CD4-positive, alpha-beta memory T cell (primary cell): ENCODE measurements around the gene VPS18. TPM values are rescaled to one million over a fixed set of nuclear protein-coding genes. Genes with fewer than 3 reads are reported as not detected.

ENCODE experiments used
- CTCF ChIA-PET: fragments of 350-600 bp; sonication (Branson Sonifier 250); formaldehyde crosslinking; loops from one replicate; lab custom pipeline; 2021; ENCODE audit warnings: inconsistent platforms; ENCODE audit not compliant: partially characterized antibody; lab: Charles Lee
- POLR2A ChIA-PET: fragments of 350-600 bp; sonication (Branson Sonifier 250); formaldehyde crosslinking; loops from one replicate; lab custom pipeline; 2021; ENCODE audit not compliant: partially characterized antibody; lab: Charles Lee
- DNase-seq, 5 donors: peaks; one replicate each; pipeline versions ENCODE4 v3.0.0 to v3.0.0-alpha.2; 2020 to 2022; ENCODE audit warnings: mixed read lengths in 1 of 5
- H3K27ac ChIP-seq: one replicate; pipeline ENCODE4 v1.7.0; 2013; ENCODE audit warnings: low read depth, low read length
- H3K27me3 ChIP-seq: 2 replicates; pipeline ENCODE4 v1.7.0; 2013; ENCODE audit warnings: mild to moderate bottlenecking, low read length, moderate library complexity; ENCODE audit not compliant: insufficient read depth
- H3K36me3 ChIP-seq: 2 replicates; pipeline ENCODE4 v1.7.0; 2013; ENCODE audit warnings: mild to moderate bottlenecking, low read length, moderate library complexity; ENCODE audit not compliant: insufficient read depth
- H3K4me1 ChIP-seq: 2 replicates; pipeline ENCODE4 v1.7.0; 2013; ENCODE audit warnings: mild to moderate bottlenecking, low read length, moderate library complexity; ENCODE audit not compliant: insufficient read depth
- H3K4me3 ChIP-seq, 2 donors: one replicate each; pipeline ENCODE4 v1.7.0; 2013; ENCODE audit warnings: low read length in 2 of 2, mild to moderate bottlenecking in 1 of 2
- H3K9me3 ChIP-seq, 2 donors: one replicate each; pipeline ENCODE4 v1.7.0; 2013; ENCODE audit warnings: low read length in 2 of 2, control low read depth in 1 of 2; ENCODE audit not compliant: control insufficient read depth in 1 of 2
- H3K27ac Mint-ChIP-seq, 7 donors: one replicate each; pipeline ENCODE4 v1.8.0; 2020 to 2021; ENCODE audit warnings: mixed read lengths in 7 of 7, mild to moderate bottlenecking in 6 of 7, inconsistent platforms in 3 of 7, moderate library complexity in 3 of 7
- H3K27me3 Mint-ChIP-seq, 2 donors: one replicate each; pipeline ENCODE4 v1.8.0; 2020 to 2021; ENCODE audit warnings: mixed read lengths in 2 of 2
- H3K36me3 Mint-ChIP-seq, 2 donors: one replicate each; pipeline ENCODE4 v1.8.0; 2020 to 2021; ENCODE audit warnings: mixed read lengths in 2 of 2, inconsistent platforms in 1 of 2, mild to moderate bottlenecking in 1 of 2
- H3K4me1 Mint-ChIP-seq, 4 donors: one replicate each; pipeline ENCODE4 v1.8.0; 2020 to 2021; ENCODE audit warnings: mixed read lengths in 4 of 4, mild to moderate bottlenecking in 1 of 4
- H3K4me3 Mint-ChIP-seq, 8 donors: one replicate each; pipeline ENCODE4 v1.8.0; 2020 to 2021; ENCODE audit warnings: mixed read lengths in 8 of 8, mild to moderate bottlenecking in 7 of 8, moderate library complexity in 6 of 8, inconsistent platforms in 3 of 8
- H3K9me3 Mint-ChIP-seq, 8 donors: one replicate each; pipeline ENCODE4 v1.8.0; 2020 to 2021; ENCODE audit warnings: mixed read lengths in 8 of 8, mild to moderate bottlenecking in 5 of 8, inconsistent platforms in 3 of 8, moderate library complexity in 1 of 8
- intact Hi-C: fragments of 100-400 bp; cut with micrococcal nuclease; formaldehyde crosslinking; loops from one replicate; pipeline ENCODE4 v1.15.1; 2023
- polyA plus RNA-seq, 2 donors: library from polyadenylated mRNA; unstranded; fragments of 300-500 nt; fragmentation: Illumina TruSeq; gene quantifications; one replicate each; pipeline ENCODE4 v1.2.3, GENCODE V29; 2021
- total RNA-seq, 2 experiments: library from RNA; stranded (reverse); gene quantifications; one replicate each; pipeline ENCODE4 v1.2.3, GENCODE V29; 2021

Gene VPS18
- total and polyA plus RNA-seq, 4 experiments from 2014 or later, result 14.6 to 21.6 (median 19.4) TPM

- Histone ChIP-seq H3K4me1 (peaks cover 20% of the 10 kb centered on the region), H3K36me3 (no peaks in the 10 kb centered on the region), H3K27ac (no peak overlapping the region), H3K9me3 (no peaks in the 10 kb centered on the region), H3K4me3 (no peak overlapping the region), H3K27me3 (no peaks in the 10 kb centered on the region)
- no peak overlapping the region for H3K4me3 Mint-ChIP-seq
- DNase-seq, result no peak
- POLR2A ChIA-PET, result no interaction called here
- CTCF ChIA-PET, result interaction anchor here (1.1 to 6.1 kb wide), 5 partner anchors 18 to 293 kb away, joined by 3 to 200 read pairs (median 9); partner anchors contain the start of gene RHOV
- intact Hi-C loops, result loop anchor here (5.0 to 10.0 kb wide), 4 partner anchors 214 to 374 kb away; partner anchors contain the start of genes CCDC32, INO80 and RPUSD2
- H3K36me3 Mint-ChIP-seq, result peaks cover 0 to 11% of the 10 kb centered on the region in 2 donors
- no peaks in the 10 kb centered on the region for H3K27me3 Mint-ChIP-seq
- H3K27ac Mint-ChIP-seq, result no peak overlapping the region
- H3K9me3 Mint-ChIP-seq, result no peaks in the 10 kb centered on the region
- H3K4me1 Mint-ChIP-seq, result peaks cover 22 to 46% (median 31%) of the 10 kb centered on the region in 4 donors
These were observed 3.1 kb upstream of the VPS18 start for GRCh38 chr15:40891138-40891537.

GRCh38 chr15:40891810-40892446 lies 2.3 kb upstream of the VPS18 start:
- Mint-ChIP-seq H3K27me3 (no peaks in the 10 kb centered on the region), H3K9me3 (no peaks in the 10 kb centered on the region), H3K36me3 (peaks cover 0 to 13% of the 10 kb centered on the region in 2 donors), H3K27ac (peak overlapping the region in 4 of 7 donors; percentile 12 to 57 (median 40)), H3K4me3 (peak overlapping the region in 2 of 8 donors; percentile 20 to 49), H3K4me1 (peaks cover 22 to 46% (median 32%) of the 10 kb centered on the region in 4 donors)
- Histone ChIP-seq H3K4me1 (peaks cover 21% of the 10 kb centered on the region), H3K9me3 (no peaks in the 10 kb centered on the region), H3K27me3 (no peaks in the 10 kb centered on the region), H3K4me3 (no peak overlapping the region), H3K27ac (no peak overlapping the region), H3K36me3 (no peaks in the 10 kb centered on the region)
- intact Hi-C loops, result loop anchor here (5.0 to 10.0 kb wide), 4 partner anchors 215 to 375 kb away; partner anchors contain the start of genes CCDC32, INO80 and RPUSD2
- peak in 3 of 5 donors; percentile 16 to 34 (median 19) for DNase-seq
- POLR2A ChIA-PET, result interaction anchor here (0.6 to 1.5 kb wide), 5 partner anchors 28 to 225 kb away, joined by 3 to 7 read pairs (median 3); no protein-coding TSS in a partner anchor
- CTCF ChIA-PET, result interaction anchor here (0.6 to 6.1 kb wide), 18 partner anchors 9 to 294 kb away, joined by 3 to 200 read pairs (median 4); partner anchors contain the start of gene RHOV

GRCh38 chr15:40892447-40893012 lies 1.7 kb upstream of the VPS18 start:
- POLR2A ChIA-PET, result interaction anchor here (1.2 to 1.5 kb wide), 3 partner anchors 29 to 224 kb away, joined by 3 to 7 read pairs (median 3); no protein-coding TSS in a partner anchor
- H3K4me3 Mint-ChIP-seq, result peak overlapping the region in 4 of 8 donors; percentile 21 to 65 (median 36)
- H3K9me3 ChIP-seq, result no peaks in the 10 kb centered on the region
- H3K27ac ChIP-seq, result no peak overlapping the region
- peak overlapping the region in 6 of 7 donors; percentile 10 to 98 (median 42) for H3K27ac Mint-ChIP-seq
- peaks cover 22 to 50% (median 33%) of the 10 kb centered on the region in 4 donors for H3K4me1 Mint-ChIP-seq
- H3K27me3 Mint-ChIP-seq, result no peaks in the 10 kb centered on the region
- H3K36me3 Mint-ChIP-seq, result peaks cover 4 to 18% of the 10 kb centered on the region in 2 donors
- H3K4me3 ChIP-seq, result no peak overlapping the region
- H3K4me1 ChIP-seq, result peaks cover 21% of the 10 kb centered on the region
- H3K36me3 ChIP-seq, result no peaks in the 10 kb centered on the region
- CTCF ChIA-PET, result interaction anchor here (0.6 to 6.1 kb wide), 18 partner anchors 8 to 293 kb away, joined by 3 to 200 read pairs (median 4); partner anchors contain the start of gene RHOV
- H3K27me3 ChIP-seq, result no peaks in the 10 kb centered on the region
- DNase-seq, result no peak
- intact Hi-C loops, result loop anchor here (5.0 to 10.0 kb wide), 4 partner anchors 215 to 375 kb away; partner anchors contain the start of genes CCDC32, INO80 and RPUSD2
- no peaks in the 10 kb centered on the region for H3K9me3 Mint-ChIP-seq

GRCh38 chr15:40893019-40893670 lies 1.1 kb upstream of the VPS18 start:
- Histone ChIP-seq H3K4me1 (peaks cover 21% of the 10 kb centered on the region), H3K27ac (no peak overlapping the region), H3K27me3 (no peaks in the 10 kb centered on the region), H3K36me3 (no peaks in the 10 kb centered on the region), H3K9me3 (no peaks in the 10 kb centered on the region), H3K4me3 (no peak overlapping the region)
- DNase-seq, result no peak
- peak overlapping the region in 6 of 8 donors; percentile 33 to 99 (median 99) for H3K4me3 Mint-ChIP-seq
- intact Hi-C loops, result loop anchor here (5.0 to 10.0 kb wide), 4 partner anchors 216 to 376 kb away; partner anchors contain the start of genes CCDC32, INO80 and RPUSD2
- POLR2A ChIA-PET, result interaction anchor here (1.0 to 3.0 kb wide), 5 partner anchors 14 to 129 kb away, joined by 3 to 38 read pairs (median 9); partner anchors contain the start of genes GCHFR and RHOV
- peaks cover 23 to 52% (median 34%) of the 10 kb centered on the region in 4 donors for H3K4me1 Mint-ChIP-seq
- H3K9me3 Mint-ChIP-seq, result no peaks in the 10 kb centered on the region
- peak overlapping the region in 3 of 7 donors; percentile 37 to 98 (median 42) for H3K27ac Mint-ChIP-seq
- CTCF ChIA-PET, result interaction anchor here (0.6 to 6.3 kb wide), 16 partner anchors 11 to 303 kb away, joined by 3 to 245 read pairs (median 8); partner anchors contain the start of genes RAD51, RHOV and SPINT1
- H3K27me3 Mint-ChIP-seq, result no peaks in the 10 kb centered on the region
- peaks cover 7 to 20% of the 10 kb centered on the region in 2 donors for H3K36me3 Mint-ChIP-seq

GRCh38 chr15:40894681-40895448 lies 615 bp downstream of the VPS18 start:
- H3K9me3 ChIP-seq, result no peaks in the 10 kb centered on the region
- peak overlapping the region; percentile 86 for H3K27ac ChIP-seq
- ChIA-PET CTCF (interaction anchor here (0.6 to 6.3 kb wide), 27 partner anchors 10 to 718 kb away, joined by 3 to 245 read pairs (median 5); partner anchors contain the start of genes CCDC32, CHP1, KNL1 and RAD51), POLR2A (interaction anchor here (0.8 to 3.0 kb wide), 19 partner anchors 8 to 438 kb away, joined by 3 to 38 read pairs (median 5); partner anchors contain the start of genes CHAC1, CHP1, DNAJC17 and EXD1)
- Mint-ChIP-seq H3K27me3 (no peaks in the 10 kb centered on the region), H3K36me3 (peaks cover 12 to 32% of the 10 kb centered on the region in 2 donors), H3K4me1 (peaks cover 24 to 52% (median 36%) of the 10 kb centered on the region in 4 donors), H3K9me3 (no peaks in the 10 kb centered on the region), H3K27ac (peak overlapping the region; percentile 95 to 99 (median 99)), H3K4me3 (peak overlapping the region; percentile 95 to 100 (median 99))
- intact Hi-C loops, result loop anchor here (1.0 to 10.0 kb wide), 11 partner anchors 9 to 378 kb away; partner anchors contain the start of genes CCDC32, CHP1, DNAJC17 and INO80
- peaks cover 21% of the 10 kb centered on the region for H3K4me1 ChIP-seq
- peak overlapping the region; percentile 53 to 86 for H3K4me3 ChIP-seq
- DNase-seq, result peak; percentile 55 to 79 (median 59)
- peaks cover 14% of the 10 kb centered on the region for H3K36me3 ChIP-seq
- H3K27me3 ChIP-seq, result no peaks in the 10 kb centered on the region
